Measurements from ENCODE around the gene ATP6V1B1. TPM values are rescaled to one million over a fixed set of nuclear protein-coding genes. Genes with fewer than 3 reads are reported as not detected.

The ATP6V1B1 gene
- total and polyA plus RNA-seq, 2 experiments from 2014 or later: not detected

- H3K9me2 ChIP-seq (ENCODE audit: insufficient read depth): no peaks in the 10 kb centered on the region
- H3K4me2 ChIP-seq: no peak overlapping the region
- H3K27ac ChIP-seq (ENCODE audit: low read depth): no peak overlapping the region
- H3K36me3 ChIP-seq (ENCODE audit: insufficient read depth): no peaks in the 10 kb centered on the region
- Mint-ChIP-seq H3K4me3 (no peak overlapping the region), H3K36me3 (ENCODE audit: low read depth) (no peaks in the 10 kb centered on the region; the same call in 1 of the 3 replicates), H3K27ac (no peak overlapping the region), H3K27me3 (ENCODE audit: insufficient read depth, low read depth, poor library complexity) (peaks cover 19% of the 10 kb centered on the region), H3K9me3 (no peaks in the 10 kb centered on the region), H3K4me1 (peaks cover 8% of the 10 kb centered on the region; the same call in 2 of the 3 replicates)
- 0 out of 2 replicates have a peak, but pooled peaks cover 4% of the 10 kb centered on the region for H3K27me3 ChIP-seq (ENCODE audit: insufficient read depth)
- H3K4me1 ChIP-seq (ENCODE audit: insufficient read depth): no peaks in the 10 kb centered on the region
- no peaks in the 10 kb centered on the region for H3K79me2 ChIP-seq (replicated peaks; ENCODE audit: insufficient read depth)
- no peak overlapping the region for H3K4me3 ChIP-seq
- H4K20me1 ChIP-seq (replicated peaks; ENCODE audit: insufficient read depth): no peaks in the 10 kb centered on the region
- ATAC-seq: no peak
- TF ChIP-seq ETS1 (IDR thresholded peaks at IDR 0.05): no peak
- no peak for TF ChIP-seq EZH2phosphoT487 (IDR thresholded peaks at IDR 0.05; ENCODE audit: unreplicated experiment)
- no peak for TF ChIP-seq JUNB (IDR thresholded peaks at IDR 0.05; ENCODE audit: unreplicated experiment)
- TF ChIP-seq EZH2 (IDR thresholded peaks at IDR 0.05; ENCODE audit: low read depth, unreplicated experiment): no peak
- no peak for TF ChIP-seq ZNF331 (CRISPR knock-in tag; IDR thresholded peaks at IDR 0.05; ENCODE audit: low read depth)
- TF ChIP-seq ZNF462 (CRISPR knock-in tag; IDR thresholded peaks at IDR 0.05): no peak
- TF ChIP-seq REST (IDR thresholded peaks at IDR 0.05; ENCODE audit: unreplicated experiment): no peak
- no peaks in the 10 kb centered on the region for H3F3A ChIP-seq (replicated peaks; ENCODE audit: low read depth)
- no peak overlapping the region for H2AFZ ChIP-seq
- DNase-seq (ENCODE audit: low spot score): no peak
These were observed 8.1 kb upstream of the ATP6V1B1 start for GRCh38 chr2:70927641-70928040.
